Muscle layer of colon (tissue), 2 donors: ENCODE measurements around the gene ZBED1.
A peak's percentile ranks its signal among the peaks of the same experiment; 100 is the strongest.
"Not testable (repeated sequence)": the region's sequence is repeated elsewhere in the genome, so short reads cannot be mapped to it uniquely, and the experiment has no call there.

Experiments used
- H3K27ac ChIP-seq: one replicate; pipeline ENCODE4 v1.7.0; 2013; ENCODE audit warnings: low read depth, mild to moderate bottlenecking, low read length, moderate library complexity
- H3K27me3 ChIP-seq, 2 donors: one replicate each; pipeline ENCODE4 v1.7.0; 2013; ENCODE audit warnings: low read length in 2 of 2, mild to moderate bottlenecking in 2 of 2; ENCODE audit not compliant: insufficient read depth in 2 of 2, control insufficient read depth in 1 of 2
- H3K36me3 ChIP-seq: one replicate; pipeline ENCODE4 v1.7.0; 2013; ENCODE audit warnings: mild to moderate bottlenecking, low read length; ENCODE audit not compliant: insufficient read depth
- H3K4me1 ChIP-seq: one replicate; pipeline ENCODE4 v1.7.0; 2013; ENCODE audit warnings: mild to moderate bottlenecking, low read length; ENCODE audit not compliant: insufficient read depth
- H3K4me3 ChIP-seq, 2 donors: one replicate each; pipeline ENCODE4 v1.7.0; 2013; ENCODE audit warnings: low read length in 2 of 2, low read depth in 1 of 2, mild to moderate bottlenecking in 1 of 2, moderate library complexity in 1 of 2
- H3K9ac ChIP-seq: one replicate; pipeline ENCODE4 v1.7.0; 2013; ENCODE audit warnings: low read length
- H3K9me3 ChIP-seq: one replicate; pipeline ENCODE4 v1.7.0; 2013; ENCODE audit warnings: mild to moderate bottlenecking, low read length
- donor health status: abdominal sarcoma.
- donor health status: Adenocarcinoma of cecum.

ZBED1 gene

DNA sequence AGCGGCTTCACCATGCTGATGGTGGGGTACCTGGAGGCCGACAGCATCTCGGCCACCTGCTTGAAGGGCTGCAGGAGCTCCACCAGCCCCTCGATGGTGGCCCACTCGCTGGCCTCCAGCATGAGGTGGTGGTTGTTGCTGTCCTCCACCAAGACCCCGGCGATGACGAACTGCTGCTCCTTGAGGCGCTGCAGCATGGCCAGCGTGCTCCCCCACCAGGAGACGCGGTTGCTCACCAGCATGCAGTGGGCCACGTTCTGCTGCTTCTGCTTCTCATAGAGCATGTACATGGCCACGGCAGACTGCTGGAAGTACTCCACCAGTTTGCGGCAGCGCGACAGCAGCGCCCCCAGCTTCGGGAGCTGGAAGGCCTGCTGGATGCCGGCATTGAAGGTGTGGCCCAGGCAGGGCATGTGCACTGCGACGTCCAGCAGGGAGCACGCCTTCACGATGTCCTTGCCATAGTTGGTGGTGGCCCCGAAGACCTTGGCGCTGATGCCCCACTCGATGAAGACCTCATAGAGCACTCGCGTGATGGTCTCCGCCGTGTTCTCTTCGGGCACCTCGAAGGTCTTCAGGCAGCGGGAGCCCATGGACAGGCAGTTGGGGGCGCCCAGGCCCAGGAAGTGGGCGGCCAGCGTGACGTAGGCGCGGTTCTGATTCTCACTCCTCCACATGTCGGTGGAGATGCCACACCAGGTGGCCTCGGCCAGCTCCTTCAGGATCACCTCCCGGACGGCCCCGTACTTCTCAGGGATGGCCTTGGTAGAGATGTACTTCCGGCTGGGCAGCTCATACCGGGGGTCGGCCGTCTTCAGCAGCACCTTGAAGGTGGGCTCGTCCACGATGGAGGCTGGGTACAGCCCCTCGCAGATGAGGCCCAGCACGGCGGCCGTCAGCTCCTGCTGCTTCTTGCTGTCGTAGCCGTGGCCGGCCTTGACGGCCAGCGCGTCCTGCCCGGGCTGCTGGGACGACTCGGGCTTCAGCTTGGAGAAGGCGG lies 11.0 kb downstream of the ZBED1 start:
- Histone ChIP-seq H3K36me3 (peaks cover 37% of the 10 kb centered on the region), H3K9me3 (no peaks in the 10 kb centered on the region), H3K4me3 (no peak overlapping the region), H3K27ac (no peak overlapping the region), H3K27me3 (no peaks in the 10 kb centered on the region), H3K4me1 (no peaks in the 10 kb centered on the region), H3K9ac (no peak overlapping the region)

DNA sequence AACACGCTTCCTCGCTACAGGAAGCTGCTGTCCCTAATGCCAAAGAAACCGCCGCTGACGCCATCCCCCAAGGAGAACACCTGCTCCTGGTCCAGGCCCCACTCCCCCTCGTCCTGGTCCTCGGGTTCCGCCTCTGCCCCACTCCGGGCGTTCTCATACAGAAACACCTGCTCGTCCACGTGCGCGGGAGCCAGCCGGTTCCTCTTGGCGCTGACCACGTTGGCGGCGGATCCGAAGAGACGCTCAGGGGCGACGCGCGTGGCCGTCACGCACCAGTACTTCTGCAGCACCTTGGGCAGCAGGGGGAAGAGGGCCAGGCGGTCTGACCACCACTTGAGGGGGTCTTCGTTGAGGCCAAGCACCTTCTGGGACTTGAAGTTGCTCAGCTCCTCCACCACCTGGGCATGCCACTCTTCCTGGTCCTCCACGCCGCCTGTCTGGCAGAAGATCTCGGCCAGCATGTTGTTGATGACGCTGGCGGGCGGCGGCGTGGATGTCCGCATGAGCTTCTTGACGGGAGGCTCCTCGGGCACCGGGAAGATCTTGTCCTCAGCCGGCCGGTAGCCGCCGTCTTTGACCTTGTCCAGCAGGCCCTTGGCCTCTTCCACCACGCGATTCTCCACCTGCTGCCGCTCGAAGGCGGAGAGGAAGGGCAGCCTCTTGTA lies 12.0 kb downstream of the ZBED1 start:
- Histone ChIP-seq H3K27ac (no peak overlapping the region), H3K9ac (no peak overlapping the region), H3K9me3 (no peaks in the 10 kb centered on the region), H3K4me3 (no peak overlapping the region), H3K36me3 (peaks cover 37% of the 10 kb centered on the region), H3K27me3 (no peaks in the 10 kb centered on the region), H3K4me1 (no peaks in the 10 kb centered on the region)

GRCh38 chrX:2487366-2487765 lies 13.4 kb downstream of the ZBED1 start:
- no peak overlapping the region for H3K4me3 ChIP-seq
- H3K36me3 ChIP-seq, result peaks cover 37% of the 10 kb centered on the region
- H3K27ac ChIP-seq, result no peak overlapping the region
- H3K4me1 ChIP-seq, result no peaks in the 10 kb centered on the region
- H3K9ac ChIP-seq, result no peak overlapping the region
- no peaks in the 10 kb centered on the region for H3K27me3 ChIP-seq
- H3K9me3 ChIP-seq, result no peaks in the 10 kb centered on the region

DNA sequence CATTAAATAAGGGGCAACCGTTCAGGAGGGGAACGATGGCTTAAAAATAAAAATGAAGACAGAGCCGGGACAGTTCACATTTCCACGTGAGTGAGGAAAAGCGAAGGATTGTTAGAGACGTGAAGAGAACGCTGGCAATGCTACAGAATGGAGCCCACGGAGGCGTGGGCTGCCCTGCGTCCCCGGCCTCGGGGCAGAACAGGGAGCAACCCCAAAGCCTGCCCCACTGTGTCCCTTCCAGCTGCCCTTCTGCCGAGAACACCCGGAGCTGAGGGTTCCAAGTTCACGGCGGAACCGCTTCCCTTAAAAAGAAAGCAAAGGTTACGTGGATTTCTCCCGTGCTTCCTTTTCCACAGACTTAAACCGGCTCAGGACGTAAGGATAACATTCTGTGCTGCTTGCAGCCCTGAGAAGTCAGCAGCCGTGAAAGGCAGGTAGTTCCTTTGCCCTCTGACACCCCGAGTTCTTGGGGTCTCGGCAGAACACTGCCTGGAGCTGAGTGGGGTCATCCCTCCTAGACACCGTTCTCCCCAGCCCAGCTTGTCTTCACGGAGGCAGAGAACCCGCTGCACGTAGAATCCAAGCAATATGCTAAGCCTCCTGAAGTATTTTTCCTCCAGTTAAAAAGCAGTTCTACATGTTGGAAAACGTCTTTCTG lies 14.2 kb downstream of the ZBED1 start:
- Histone ChIP-seq H3K9me3 (no peaks in the 10 kb centered on the region), H3K4me3 (no peak overlapping the region), H3K4me1 (no peaks in the 10 kb centered on the region), H3K9ac (no peak overlapping the region), H3K27ac (no peak overlapping the region), H3K27me3 (no peaks in the 10 kb centered on the region), H3K36me3 (peaks cover 37% of the 10 kb centered on the region)

GRCh38 chrX:2485789-2486345 lies 14.9 kb downstream of the ZBED1 start:
- Histone ChIP-seq H3K36me3 (peaks cover 37% of the 10 kb centered on the region), H3K9me3 (no peaks in the 10 kb centered on the region), H3K4me3 (no peak overlapping the region), H3K4me1 (no peaks in the 10 kb centered on the region), H3K27ac (no peak overlapping the region), H3K27me3 (no peaks in the 10 kb centered on the region), H3K9ac (no peak overlapping the region)

DNA sequence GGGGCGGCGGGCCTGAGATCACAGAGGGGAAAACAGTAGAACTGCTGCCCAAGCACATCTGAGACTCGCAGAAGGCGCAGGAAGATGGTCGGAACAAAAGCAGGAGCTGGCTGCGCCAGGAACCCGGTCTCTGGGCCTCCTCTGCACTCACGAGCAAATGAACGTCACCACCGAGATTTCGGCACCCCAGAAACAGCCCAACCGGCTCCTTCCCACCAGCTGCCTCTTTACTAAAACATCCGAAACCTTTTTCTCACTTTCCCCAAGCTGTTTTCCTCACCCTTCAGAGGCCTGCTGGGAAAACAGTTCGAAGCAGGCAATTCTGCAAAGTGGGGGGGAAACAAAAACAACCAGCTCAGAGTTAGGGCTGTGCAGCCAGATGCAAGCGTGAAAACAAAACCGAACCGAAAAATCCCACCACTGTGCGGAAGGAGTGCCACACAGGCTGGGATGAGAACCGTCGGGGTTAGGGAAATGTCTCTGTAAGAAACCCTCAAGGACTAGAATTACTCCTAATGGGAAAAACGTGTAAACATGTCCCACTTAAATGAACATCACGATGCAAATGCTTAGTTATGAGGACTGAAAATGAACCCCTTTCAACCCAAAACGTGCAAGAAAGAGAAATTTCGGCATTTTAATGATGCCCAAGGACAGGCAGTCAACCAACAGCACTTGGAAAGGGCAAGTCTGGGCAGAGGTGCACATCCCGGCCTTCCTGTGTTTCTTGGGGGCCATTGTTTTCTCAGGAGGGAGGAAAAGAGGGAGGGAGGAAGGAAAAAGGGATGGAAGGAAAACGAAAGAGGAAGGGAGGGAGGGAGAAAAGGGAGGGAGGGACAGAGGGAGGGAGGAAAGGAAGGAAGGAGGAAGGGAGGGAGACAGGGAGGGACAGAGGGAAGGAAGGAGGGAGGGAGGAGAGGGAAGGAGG lies 15.8 kb downstream of the ZBED1 start:
- Histone ChIP-seq H3K36me3 (peaks cover 35% of the 10 kb centered on the region), H3K9ac (peak overlapping the region; percentile 61), H3K4me3 (peak overlapping the region in 1 of 2 donors; percentile 58), H3K27me3 (no peaks in the 10 kb centered on the region), H3K4me1 (no peaks in the 10 kb centered on the region), H3K9me3 (no peaks in the 10 kb centered on the region), H3K27ac (no peak overlapping the region)

- H3K36me3 ChIP-seq, result peaks cover 28% of the 10 kb centered on the region
- H3K27ac ChIP-seq, result no peak overlapping the region
- no peaks in the 10 kb centered on the region for H3K9me3 ChIP-seq
- H3K27me3 ChIP-seq, result no peaks in the 10 kb centered on the region
- no peaks in the 10 kb centered on the region for H3K4me1 ChIP-seq
- H3K9ac ChIP-seq, result no peak overlapping the region
- H3K4me3 ChIP-seq, result peak overlapping the region in 1 of 2 donors; percentile 58
Observed at GRCh38 chrX:2484256-2484655, 16.5 kb downstream of the ZBED1 start.

DNA sequence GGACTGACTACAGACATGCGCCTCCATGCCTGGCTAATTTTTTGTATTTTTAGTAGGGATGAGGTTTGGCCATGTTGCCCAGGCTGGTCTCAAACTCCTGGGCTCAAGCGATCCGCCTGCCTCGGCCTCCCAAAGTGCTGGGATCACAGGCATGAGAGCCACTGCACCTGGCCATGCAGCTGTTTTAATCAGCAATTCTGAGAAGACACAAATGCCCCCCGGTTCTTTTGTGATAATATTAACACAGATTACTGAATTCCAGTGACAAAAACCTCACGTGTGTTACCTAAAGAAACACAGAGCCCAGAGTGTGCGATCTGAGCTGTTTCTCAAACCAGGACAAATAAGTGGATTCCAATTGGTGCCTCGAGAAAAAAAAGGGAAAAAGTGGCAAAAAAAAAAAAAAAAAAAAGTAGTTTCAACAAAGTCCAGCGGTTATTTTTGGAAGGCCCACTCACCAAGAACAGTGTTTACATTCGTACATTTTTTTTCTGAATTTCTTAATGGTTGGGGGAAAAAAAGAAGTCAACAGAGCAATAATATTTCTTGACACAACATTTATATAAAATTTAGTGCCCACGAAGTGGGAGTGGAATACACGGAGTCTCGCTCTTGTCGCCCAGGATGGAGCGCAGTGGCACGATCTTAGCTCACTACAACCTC lies 17.2 kb downstream of the ZBED1 start:
- Histone ChIP-seq H3K36me3 (peaks cover 21% of the 10 kb centered on the region), H3K9ac (no peak overlapping the region), H3K9me3 (no peaks in the 10 kb centered on the region), H3K27ac (no peak overlapping the region), H3K4me3 (no peak overlapping the region), H3K4me1 (no peaks in the 10 kb centered on the region), H3K27me3 (no peaks in the 10 kb centered on the region)

DNA sequence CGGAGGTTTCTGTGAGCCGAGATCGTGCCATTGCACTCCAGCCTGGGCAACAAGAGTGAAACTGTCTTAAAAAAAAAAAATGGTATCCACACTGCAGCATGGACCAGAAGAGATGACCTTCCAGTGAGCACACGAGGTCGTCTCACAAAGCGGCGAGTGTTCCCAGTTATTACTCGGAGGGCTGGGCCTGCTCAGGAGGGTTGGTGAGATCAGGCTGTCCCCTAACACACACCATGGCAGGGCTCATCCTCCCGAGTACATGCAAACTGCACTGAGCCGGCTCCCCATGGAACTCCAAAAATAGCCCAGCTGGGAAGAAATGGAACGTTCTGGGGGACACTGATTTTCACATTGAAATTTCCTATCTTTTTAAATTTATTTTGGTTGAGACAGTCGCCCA lies 19.2 kb downstream of the ZBED1 start:
- H3K36me3 ChIP-seq, H3K27me3 ChIP-seq, H3K4me3 ChIP-seq, H3K9ac ChIP-seq, H3K9me3 ChIP-seq, H3K27ac ChIP-seq, H3K4me1 ChIP-seq: not testable (repeated sequence)

GRCh38 chrX:2479982-2480381 lies 20.8 kb downstream of the ZBED1 start:
- not testable (repeated sequence) for H3K4me3 ChIP-seq, H3K36me3 ChIP-seq, H3K27ac ChIP-seq, H3K9ac ChIP-seq, H3K27me3 ChIP-seq, H3K9me3 ChIP-seq, H3K4me1 ChIP-seq
